ENCODE measurements around the gene EMILIN3. TPM values are rescaled to one million over a fixed set of nuclear protein-coding genes. Genes with fewer than 3 reads are reported as not detected.

The EMILIN3 gene
- total and polyA plus RNA-seq, 2 donors (not counting 3 experiments of a cell fraction or from before 2014, with no cell fraction given) = 0.15 TPM; not detected in 1

DNA sequence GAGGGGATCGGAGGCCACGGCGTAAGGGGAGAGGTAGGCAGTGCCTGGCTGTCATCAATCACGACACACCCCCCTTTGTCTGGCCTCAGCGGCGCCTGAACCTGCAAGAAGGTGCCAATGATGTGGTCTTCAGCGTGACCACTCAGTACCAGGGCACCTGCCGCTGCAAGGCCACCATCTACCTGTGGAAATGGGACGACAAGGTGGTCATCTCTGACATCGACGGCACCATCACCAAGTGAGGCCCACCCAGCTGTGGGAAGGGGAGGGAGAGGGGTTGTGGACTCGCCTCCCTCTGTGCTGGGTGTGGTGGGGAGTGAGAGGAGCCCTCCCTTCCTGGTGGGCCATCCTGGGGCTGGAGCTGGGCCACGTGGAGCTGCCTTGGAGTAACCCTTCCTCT, 9.7 kb downstream of the EMILIN3 start:
- Histone ChIP-seq H3K4me2 (ENCODE audit: insufficient read depth, low read length) (no peak overlapping the region), H3K9me1 (replicated peaks; ENCODE audit: control insufficient read depth, extremely low read depth, insufficient read depth, low read length) (no peaks in the 10 kb centered on the region), H3K4me3 (replicated peaks in 1 of 3; ENCODE audit: insufficient read depth in 1 of 3, low read depth in 1 of 3, low read length in 3 of 3) (no peak overlapping the region), H3K9ac (replicated peaks; ENCODE audit: extremely low read depth, insufficient read depth, low read length) (no peak overlapping the region), H3K9me3 (replicated peaks; ENCODE audit: control insufficient read depth, insufficient read depth, low read length) (no peaks in the 10 kb centered on the region), H3K27ac (ENCODE audit: insufficient read depth, low read depth, low read length) (no peak overlapping the region), H4K20me1 (replicated peaks; ENCODE audit: control insufficient read depth, extremely low read depth, insufficient read depth, low read length) (no peaks in the 10 kb centered on the region), H3K79me2 (ENCODE audit: control insufficient read depth, insufficient read depth, low read length) (no peaks in the 10 kb centered on the region), H3K4me1 (ENCODE audit: control insufficient read depth, extremely low read depth, insufficient read depth, low read length) (no peaks in the 10 kb centered on the region), H3K27me3 (ENCODE audit: control insufficient read depth in 2 of 2, insufficient read depth in 2 of 2, low read length in 2 of 2) (no peaks in the 10 kb centered on the region), H3K36me3 (ENCODE audit: control insufficient read depth in 2 of 2, extremely low read depth in 1 of 2, insufficient read depth in 2 of 2, low read length in 2 of 2) (no peaks in the 10 kb centered on the region), H2AFZ (ENCODE audit: low read depth, low read length) (no peak overlapping the region)
- no peak for FAIRE-seq
- CTCF ChIA-PET = interaction anchor here (1.7 kb wide), 1 partner anchor 185 kb away, joined by 8 read pairs; no protein-coding TSS in a partner anchor
- no peak for DNase-seq (ENCODE audit: low read depth, low spot score)
- POLR2A ChIA-PET = no interaction called here
- TF ChIP-seq POLR2AphosphoS5 (IDR thresholded peaks at IDR 0.05; ENCODE audit: insufficient read depth, low read depth, low read length) = no peak
- TF ChIP-seq EZH2 (IDR thresholded peaks at IDR 0.05; ENCODE audit: borderline replicate concordance, low read depth, low read length, severe bottlenecking) = no peak
- no peak for TF ChIP-seq MAX (IDR thresholded peaks at IDR 0.05; ENCODE audit: insufficient read depth, insufficient read length)
- TF ChIP-seq, protein P1, sequence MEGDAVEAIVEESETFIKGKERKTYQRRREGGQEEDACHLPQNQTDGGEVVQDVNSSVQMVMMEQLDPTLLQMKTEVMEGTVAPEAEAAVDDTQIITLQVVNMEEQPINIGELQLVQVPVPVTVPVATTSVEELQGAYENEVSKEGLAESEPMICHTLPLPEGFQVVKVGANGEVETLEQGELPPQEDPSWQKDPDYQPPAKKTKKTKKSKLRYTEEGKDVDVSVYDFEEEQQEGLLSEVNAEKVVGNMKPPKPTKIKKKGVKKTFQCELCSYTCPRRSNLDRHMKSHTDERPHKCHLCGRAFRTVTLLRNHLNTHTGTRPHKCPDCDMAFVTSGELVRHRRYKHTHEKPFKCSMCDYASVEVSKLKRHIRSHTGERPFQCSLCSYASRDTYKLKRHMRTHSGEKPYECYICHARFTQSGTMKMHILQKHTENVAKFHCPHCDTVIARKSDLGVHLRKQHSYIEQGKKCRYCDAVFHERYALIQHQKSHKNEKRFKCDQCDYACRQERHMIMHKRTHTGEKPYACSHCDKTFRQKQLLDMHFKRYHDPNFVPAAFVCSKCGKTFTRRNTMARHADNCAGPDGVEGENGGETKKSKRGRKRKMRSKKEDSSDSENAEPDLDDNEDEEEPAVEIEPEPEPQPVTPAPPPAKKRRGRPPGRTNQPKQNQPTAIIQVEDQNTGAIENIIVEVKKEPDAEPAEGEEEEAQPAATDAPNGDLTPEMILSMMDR (IDR thresholded peaks at IDR 0.05; ENCODE audit: extremely low read depth in 1 of 2, insufficient read depth in 1 of 2, low read depth in 1 of 2, low read length in 2 of 2) = no peak
- TF ChIP-seq FOS (IDR thresholded peaks at IDR 0.05; ENCODE audit: borderline replicate concordance, insufficient read depth, low read length) = no peak
- no peak for TF ChIP-seq POLR2A (IDR thresholded peaks at IDR 0.05; ENCODE audit: low read depth, low read length)
- TF ChIP-seq MYC (IDR thresholded peaks at IDR 0.05; ENCODE audit: low read depth, low read length) = no peak
- no peak for TF ChIP-seq JUN (IDR thresholded peaks at IDR 0.05; ENCODE audit: borderline replicate concordance, insufficient read depth, insufficient read length, low read depth)
- TF ChIP-seq GATA2 (IDR thresholded peaks at IDR 0.05; ENCODE audit: insufficient read depth, insufficient read length, low read depth, low read length) = no peak
- dilution Hi-C loops (cut with MboI; ENCODE audit: extremely low pct_ligation_motif_present, low sequenced_read_pairs) (no loop called here), intact Hi-C loops (cut with micrococcal nuclease) (no loop called here)
- no TSS peak for BruUV-seq (replicated peaks)
